ENCODE data around the gene MAP2K5. TPM values are rescaled to one million over a fixed set of nuclear protein-coding genes. Genes with fewer than 3 reads are reported as not detected.

Gene MAP2K5
- 10.2 to 12.8 TPM (median 11.9 TPM) in 5 replicates for total RNA-seq (2022; extraction: Qiagen RNA extraction)

GRCh38 chr15:67542420-67543347, at the start of gene MAP2K5:
Gene MAP2K5, plus strand, starts transcription at chr15:67542703. Its CDS starts 633 bp downstream, at chr15:67543336.

GRCh38 chr15:67521029-67521782, 21.3 kb upstream of the MAP2K5 start, which contains the start of gene C15orf61:
Gene C15orf61, plus strand, starts transcription at chr15:67521131. Its CDS starts 118 bp downstream, at chr15:67521249.

GRCh38 chr15:67824976-67825880, 282.7 kb downstream of the MAP2K5 start, which contains the start of gene SKOR1:
Gene SKOR1, plus strand, starts transcription at chr15:67825509. Its CDS starts 94 bp downstream, at chr15:67825603.

GRCh38 chr15:67839929-67840748, 297.6 kb downstream of the MAP2K5 start, which contains the start of gene RNU6-1:
Gene RNU6-1, minus strand, starts transcription at chr15:67840045.

Other genes starting within 250 kb of the MAP2K5 start
- 2.6 to 5.0 TPM (median 4.3 TPM) in 5 replicates for gene C15orf61, start 21.6 kb upstream of the MAP2K5 start, total RNA-seq (2022; extraction: Qiagen RNA extraction)

All from A549 treated with CORT108297 at 1 μM for 4 hours (cell line).